NCI-H446 treated with DMSO at 0.1 percent for 48 hours (cell line): ENCODE data around the gene MAGI3.
A peak's percentile ranks its signal among the peaks of the same experiment; 100 is the strongest.

Experiments used
- DNase-seq: peaks from one replicate; lab custom pipeline; 2025; lab: John Stamatoyannopoulos, UW

Gene MAGI3

DNA sequence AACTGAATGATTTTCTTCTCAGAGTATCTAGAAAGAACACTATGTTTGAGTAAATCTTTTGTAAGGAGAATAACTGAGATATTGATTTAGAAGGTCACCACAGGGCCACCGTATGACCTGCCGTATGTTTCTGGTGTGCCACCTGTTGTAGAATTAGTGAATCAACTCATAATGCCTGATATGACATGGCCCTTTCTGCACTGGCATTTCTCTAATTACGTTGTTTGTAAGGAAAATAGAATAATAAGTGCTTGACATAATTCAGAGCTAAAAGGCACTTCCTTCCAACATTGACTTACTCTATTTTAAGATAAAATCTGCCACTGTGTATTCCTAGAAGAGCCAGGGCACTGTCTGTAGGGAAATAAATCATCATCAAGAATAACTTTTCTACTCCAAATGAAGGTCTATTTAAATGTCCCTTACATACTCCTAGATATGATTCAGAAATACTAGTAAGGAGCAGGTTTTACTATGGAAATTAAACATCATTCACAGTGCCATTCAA, 267.3 kb downstream of the MAGI3 start:
- no peak for DNase-seq

DNA sequence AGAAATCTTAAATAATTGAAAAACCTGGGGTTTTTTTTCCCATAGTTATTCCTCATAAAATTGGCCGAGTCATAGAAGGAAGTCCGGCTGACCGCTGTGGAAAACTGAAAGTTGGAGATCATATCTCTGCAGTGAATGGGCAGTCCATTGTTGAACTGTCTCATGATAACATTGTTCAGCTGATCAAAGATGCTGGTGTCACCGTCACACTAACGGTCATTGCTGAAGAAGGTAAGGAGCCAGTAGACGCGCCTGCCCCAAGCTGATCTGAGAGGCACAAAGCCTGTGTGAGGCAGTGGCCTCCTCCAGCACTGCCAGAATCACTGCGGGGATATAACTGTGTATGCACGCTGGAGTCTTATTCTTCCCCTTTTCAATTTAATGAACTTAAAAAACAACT, 268.7 kb downstream of the MAGI3 start:
- no peak for DNase-seq

- DNase-seq: no peak
These were observed 269.2 kb downstream of the MAGI3 start for GRCh38 chr1:113659556-113659955.

DNA sequence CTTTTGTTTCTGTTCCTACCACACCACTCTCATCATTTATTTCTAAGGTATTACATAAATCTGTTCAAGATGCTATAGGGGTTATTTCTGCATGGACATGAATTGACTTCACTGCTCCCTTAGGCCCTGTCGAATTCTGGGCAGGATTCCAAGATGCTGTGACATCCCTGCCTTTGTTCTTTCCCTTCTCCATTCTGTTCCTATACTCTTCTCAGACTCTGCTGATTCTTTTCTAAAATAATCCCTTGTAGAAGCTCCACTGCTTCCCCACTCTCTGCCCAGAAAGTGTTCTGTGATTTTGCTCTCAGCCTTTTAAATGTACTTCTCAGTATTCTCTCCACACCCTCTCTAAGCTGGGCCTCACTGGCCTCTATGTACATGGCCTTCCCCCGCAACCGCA, 269.8 kb downstream of the MAGI3 start:
- DNase-seq: no peak

DNA sequence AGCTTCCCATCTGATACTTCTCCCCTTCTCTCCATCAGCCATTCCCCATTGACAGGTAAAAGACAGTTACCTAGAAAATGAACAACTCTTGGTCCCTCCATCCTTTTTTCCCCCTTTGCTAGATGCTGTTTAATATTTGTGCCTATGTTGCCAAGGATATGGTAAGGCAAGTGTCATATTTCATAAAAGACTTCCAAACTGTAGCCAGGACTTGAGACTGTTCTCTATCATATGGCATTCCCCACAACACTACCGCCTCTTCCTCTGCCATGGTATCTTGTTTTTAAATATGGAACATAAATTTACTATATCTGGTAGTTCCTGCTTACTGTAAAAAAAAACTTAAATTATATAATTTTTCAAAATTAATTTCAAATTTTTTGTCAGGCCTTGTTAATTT, 271.8 kb downstream of the MAGI3 start:
- DNase-seq: no peak

GRCh38 chr1:113663165-113663951, 273.0 kb downstream of the MAGI3 start:
- no peak for DNase-seq

DNA sequence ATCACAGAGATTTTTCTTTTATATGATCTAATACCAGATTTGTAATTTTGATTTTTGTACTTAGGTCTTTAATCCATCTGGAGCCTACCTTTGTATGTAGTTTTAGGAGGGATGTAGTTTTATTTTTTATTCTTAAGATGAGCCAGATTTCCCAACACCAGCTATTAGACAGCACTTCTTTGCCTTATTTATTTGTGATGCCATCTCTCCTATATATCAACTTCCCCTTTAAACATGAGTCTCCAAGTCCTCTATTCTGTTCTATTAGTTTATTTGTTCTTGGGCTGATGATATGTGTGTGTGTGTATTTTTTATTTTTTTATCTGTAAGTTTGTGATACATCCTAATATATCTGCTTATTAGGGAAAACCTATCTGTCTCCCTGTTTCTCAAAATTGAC, 274.8 kb downstream of the MAGI3 start:
- no peak for DNase-seq

GRCh38 chr1:113666126-113666525, 275.8 kb downstream of the MAGI3 start:
- DNase-seq: no peak

- no peak for DNase-seq
These were observed 279.7 kb downstream of the MAGI3 start for GRCh38 chr1:113669988-113670387.

GRCh38 chr1:113670650-113671049, 280.3 kb downstream of the MAGI3 start:
- DNase-seq: no peak

- DNase-seq: no peak
These were observed 282.2 kb downstream of the MAGI3 start for GRCh38 chr1:113672491-113672890.

DNA sequence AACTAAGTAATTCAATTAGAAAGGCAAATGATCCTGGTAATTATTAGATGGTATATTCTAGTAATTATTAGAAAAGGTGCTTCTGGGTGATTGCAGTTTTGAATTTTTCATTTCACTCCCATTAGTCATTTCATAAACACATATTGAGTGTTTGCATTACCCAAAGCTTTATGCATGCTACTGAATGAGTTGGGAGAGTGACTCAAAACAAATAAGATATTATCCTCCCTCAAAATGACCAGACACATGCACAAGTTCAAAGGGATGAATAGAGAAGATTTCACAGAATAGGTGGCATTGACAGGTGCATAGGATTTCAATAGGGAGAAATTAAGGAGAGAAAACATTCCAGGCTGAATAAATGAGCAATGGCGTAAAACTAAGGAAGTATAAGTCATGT, 284.3 kb downstream of the MAGI3 start:
- no peak for DNase-seq

DNA sequence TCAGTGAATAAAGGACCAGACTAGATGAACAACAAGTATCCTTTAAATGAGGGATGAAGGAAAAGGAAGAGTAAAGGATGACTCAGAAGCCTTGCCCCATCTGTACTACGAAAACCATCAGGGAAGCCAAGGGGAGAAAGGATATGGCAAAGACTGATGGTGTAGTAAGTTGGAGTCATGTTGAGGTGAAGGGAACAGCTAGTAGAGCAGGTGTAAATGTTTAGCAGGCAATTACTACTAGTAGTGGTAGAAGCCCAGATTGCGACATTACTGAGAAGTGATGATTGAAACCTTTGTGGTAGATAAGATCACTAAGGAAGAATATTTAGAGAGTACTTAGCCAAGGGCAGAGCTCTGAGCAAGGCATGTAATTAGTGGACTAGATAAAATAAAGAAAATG, 285.0 kb downstream of the MAGI3 start:
- no peak for DNase-seq

- no peak for DNase-seq
These were observed 286.2 kb downstream of the MAGI3 start for GRCh38 chr1:113676524-113676923.

DNA sequence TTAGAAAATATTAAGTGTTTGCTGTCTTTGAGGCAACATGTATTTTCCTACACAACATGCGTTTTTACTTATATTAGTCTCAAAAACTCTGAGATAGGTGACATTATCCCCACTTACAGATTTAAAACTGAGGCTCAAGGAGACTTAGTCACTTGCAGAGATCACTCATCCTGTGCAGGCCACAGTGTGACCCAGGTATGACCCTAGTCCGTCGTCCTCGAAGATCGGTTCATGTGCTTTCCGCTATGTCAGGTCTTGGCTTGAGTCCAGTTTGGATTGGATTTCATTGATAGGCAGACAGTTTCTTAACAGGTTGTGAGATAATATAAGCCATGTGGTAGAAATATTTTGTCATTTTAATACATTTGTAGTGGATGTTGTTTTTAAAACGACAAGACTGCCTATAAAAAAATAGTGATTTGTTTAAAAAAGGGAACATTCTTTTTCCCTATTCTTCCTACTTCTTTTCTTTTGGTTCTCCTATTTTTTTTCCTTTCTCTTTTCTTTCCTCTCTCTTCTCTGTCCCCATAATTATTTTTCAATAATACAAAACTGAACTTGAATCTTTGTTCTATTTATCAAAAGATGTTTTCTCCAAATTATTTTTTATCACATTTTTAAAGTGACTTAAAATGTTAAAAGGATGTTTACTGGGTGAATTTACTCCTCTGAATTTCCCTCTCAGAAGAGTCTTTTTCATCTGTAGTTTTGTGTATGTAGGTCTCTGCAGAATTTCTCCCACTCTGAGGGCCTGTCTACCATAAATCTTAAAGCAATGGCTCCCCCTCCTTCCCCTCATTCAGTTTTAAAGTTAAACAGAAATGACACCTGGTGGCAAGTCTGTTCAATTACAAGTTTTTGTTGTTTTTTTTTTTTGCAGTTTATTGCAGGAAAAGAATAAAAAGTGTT, 287.2 kb downstream of the MAGI3 start:
- DNase-seq: peak; percentile 72

DNA sequence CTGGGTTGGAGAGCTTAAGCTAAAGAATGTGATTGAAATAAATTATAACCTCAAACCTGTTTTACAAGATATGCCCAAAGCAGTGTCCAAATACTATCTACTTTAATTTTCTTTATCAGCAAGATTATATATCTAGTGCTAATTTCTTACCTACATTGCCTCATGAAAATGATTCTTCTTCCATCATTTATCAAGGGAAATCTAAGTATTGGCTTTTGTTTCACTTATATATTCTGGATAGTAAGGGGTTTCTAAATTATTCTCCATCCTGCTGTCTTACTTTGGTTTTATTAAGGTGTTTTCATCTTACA, 287.8 kb downstream of the MAGI3 start:
- DNase-seq: no peak

- DNase-seq: no peak
These were observed 291.5 kb downstream of the MAGI3 start for GRCh38 chr1:113681596-113682337.

DNA sequence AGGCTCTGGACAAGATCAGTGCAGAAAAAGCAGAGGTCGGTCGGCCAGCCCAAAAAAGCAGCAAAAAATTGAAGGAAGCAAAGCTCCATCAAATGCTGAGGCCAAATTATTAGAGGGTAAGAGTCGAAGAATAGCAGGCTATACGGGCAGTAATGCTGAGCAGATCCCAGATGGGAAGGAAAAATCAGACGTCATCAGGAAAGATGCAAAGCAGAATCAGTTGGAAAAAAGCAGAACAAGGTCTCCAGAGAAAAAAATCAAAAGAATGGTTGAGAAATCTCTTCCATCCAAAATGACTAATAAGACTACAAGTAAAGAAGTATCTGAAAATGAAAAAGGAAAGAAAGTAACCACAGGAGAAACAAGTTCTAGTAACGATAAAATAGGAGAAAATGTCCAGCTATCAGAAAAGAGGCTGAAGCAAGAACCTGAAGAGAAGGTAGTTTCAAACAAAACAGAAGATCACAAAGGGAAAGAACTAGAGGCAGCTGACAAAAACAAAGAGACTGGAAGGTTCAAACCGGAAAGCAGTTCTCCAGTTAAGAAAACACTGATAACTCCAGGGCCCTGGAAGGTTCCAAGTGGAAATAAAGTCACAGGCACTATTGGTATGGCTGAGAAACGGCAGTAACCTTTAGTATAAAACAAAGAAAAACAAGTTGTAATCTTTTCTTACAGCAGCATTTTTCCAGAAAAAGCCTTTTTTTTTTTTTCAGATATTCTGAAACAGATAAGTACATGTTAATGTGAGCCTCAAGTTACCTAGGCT, 293.3 kb downstream of the MAGI3 start:
- no peak for DNase-seq

DNA sequence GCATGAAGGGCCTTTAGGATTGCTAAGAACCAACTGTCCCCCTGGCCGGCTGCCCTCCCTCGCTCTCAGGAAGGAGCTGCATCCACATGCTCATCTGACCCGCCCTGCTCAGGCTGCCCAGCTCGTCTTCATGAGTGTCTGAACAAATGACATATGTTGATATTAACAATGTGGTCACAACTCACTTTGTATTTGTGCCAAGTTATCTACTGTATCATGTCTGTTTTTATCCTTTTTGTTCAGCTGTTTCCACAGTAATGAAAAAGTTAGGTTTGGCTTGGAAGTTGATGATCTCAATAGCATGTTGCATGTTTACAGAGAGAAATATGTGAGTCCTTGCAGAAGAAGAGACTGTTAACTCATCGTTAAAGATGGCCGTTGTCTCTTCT, 293.8 kb downstream of the MAGI3 start:
- DNase-seq: peak; percentile 29

- DNase-seq: no peak
These were observed 296.7 kb downstream of the MAGI3 start for GRCh38 chr1:113686891-113687618.

DNA sequence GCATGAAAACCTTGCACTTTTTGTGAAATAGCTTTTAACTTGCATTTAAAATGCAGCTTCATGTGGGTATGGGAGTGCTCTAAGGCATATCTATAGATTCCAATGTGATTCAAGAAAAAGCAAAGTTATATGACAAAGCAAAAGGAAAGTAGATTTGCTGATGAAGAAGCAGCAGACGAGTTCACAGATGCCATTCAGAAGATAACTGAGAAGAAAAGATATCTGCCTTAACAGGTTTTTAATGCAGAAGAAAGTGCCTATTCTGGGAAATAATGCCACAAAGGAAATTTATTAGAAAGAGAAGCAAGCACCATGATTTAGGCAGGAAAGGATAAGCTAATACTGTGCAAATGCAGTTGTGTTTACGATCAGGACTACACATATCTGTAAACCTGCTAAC, 300.9 kb downstream of the MAGI3 start:
- DNase-seq: no peak
